GM12878 (cell line): Measurements from ENCODE around the gene WWP2. TPM values are rescaled to one million over a fixed set of nuclear protein-coding genes. Genes with fewer than 3 reads are reported as not detected.

ENCODE experiments used
- ATAC-seq: fragments of 200-7000 bp; cut with Tn5 transposase; 3 replicates; pipeline ENCODE4 v1.9.1; 2020; ENCODE audit warnings: mild to moderate bottlenecking, moderate library complexity
- BruUV-seq: library from RNA; stranded (reverse); fragments of 400-500 nt; replicated peaks from 2 replicates; lab custom pipeline; 2021; lab: Mats Ljungman, UMichigan
- CTCF ChIA-PET: fragments of 300-600 bp; sonication (Branson Sonifier 250); formaldehyde crosslinking; extraction: SDS; loops from one replicate; lab custom pipeline; 2021; ENCODE audit warnings: inconsistent platforms; lab: Yijun Ruan, JAX
- POLR2A ChIA-PET: fragments of 350-600 bp; formaldehyde crosslinking; extraction: SDS; loops from one replicate; lab custom pipeline; 2021; ENCODE audit warnings: inconsistent platforms; lab: Charles Lee
- RAD21 ChIA-PET: fragments of 300-600 bp; sonication (Branson Sonifier 250); formaldehyde crosslinking; loops from one replicate; lab custom pipeline; 2023; ENCODE audit warnings: antibody characterized with exemption; ENCODE audit not compliant: unreplicated experiment; lab: Charles Lee
- SMC1A ChIA-PET: fragments of 300-600 bp; sonication (Branson Sonifier 250); formaldehyde crosslinking; loops from one replicate; lab custom pipeline; 2023; ENCODE audit not compliant: unreplicated experiment, uncharacterized antibody; lab: Charles Lee
- DNase-seq: peaks from one replicate; pipeline ENCODE4 v3.0.0-alpha.2; 2011; ENCODE audit warnings: low read depth, low spot score
- FAIRE-seq: peaks from 3 replicates; lab custom pipeline; 2011; peaks lifted over from hg19 to GRCh38; lab: Jason Lieb, UNC
- H2AFZ ChIP-seq: 2 replicates; pipeline ENCODE4 v1.6.0; 2011; ENCODE audit warnings: low read depth, low read length, control low read depth; ENCODE audit not compliant: control insufficient read depth
- H3K27ac ChIP-seq: 2 replicates; pipeline ENCODE4 v1.5.1; 2011; ENCODE audit warnings: control low read depth; ENCODE audit not compliant: control insufficient read depth, insufficient read depth
- H3K27me3 ChIP-seq, 2 experiments: replicated peaks in 1 of 2; 2 replicates each; pipeline versions ENCODE4 v1.6.0 to v1.6.1; 2011; ENCODE audit warnings: low read length in 1 of 2; ENCODE audit not compliant: control insufficient read depth in 2 of 2, insufficient read depth in 2 of 2
- H3K36me3 ChIP-seq, 2 experiments: 2 replicates each; pipeline ENCODE4 v1.5.1; 2011; ENCODE audit warnings: low read length in 1 of 2; ENCODE audit not compliant: control insufficient read depth in 2 of 2, insufficient read depth in 2 of 2
- H3K4me1 ChIP-seq: 2 replicates; pipeline ENCODE4 v1.6.1; 2011; ENCODE audit warnings: mild to moderate bottlenecking, low read length, moderate library complexity, mixed read lengths; ENCODE audit not compliant: control insufficient read depth, insufficient read depth
- H3K4me2 ChIP-seq: 2 replicates; pipeline ENCODE4 v1.6.0; 2011; ENCODE audit warnings: control low read depth; ENCODE audit not compliant: control insufficient read depth, insufficient read depth
- H3K4me3 ChIP-seq: fragments of 200-600 bp; sonication (generic); 2 replicates; pipeline ENCODE4 v1.5.1; 2016
- H3K79me2 ChIP-seq: 2 replicates; pipeline ENCODE4 v1.6.0; 2011; ENCODE audit warnings: low read length; ENCODE audit not compliant: control insufficient read depth, insufficient read depth
- H3K9ac ChIP-seq: 2 replicates; pipeline ENCODE4 v1.8.0; 2011; ENCODE audit warnings: low read length, control low read depth, mixed read lengths; ENCODE audit not compliant: control insufficient read depth, insufficient read depth
- H3K9me3 ChIP-seq: replicated peaks from 3 replicates; pipeline ENCODE4 v1.5.1; 2011; ENCODE audit warnings: mild to moderate bottlenecking, low read length; ENCODE audit not compliant: control insufficient read depth, insufficient read depth
- H4K20me1 ChIP-seq: 2 replicates; pipeline ENCODE4 v1.6.0; 2011; ENCODE audit not compliant: control insufficient read depth, insufficient read depth
- MXI1 ChIP-seq: fragments of 150-350 bp; IDR thresholded peaks from 2 replicates; pipeline ENCODE4 v1.6.1; 2011; ENCODE audit warnings: low read depth, mild to moderate bottlenecking, inconsistent platforms, low read length, improper control_type of control experiment
- WGBS: methylation state at CpG from one replicate; pipeline ENCODE4 v1.1.6; 2016; ENCODE audit warnings: low lambda C conversion rate; ENCODE audit not compliant: insufficient replicate concordance, insufficient coverage; ENCODE audit errors: missing lambda C conversion rate; 5-methylcytosine and 5-hydroxymethylcytosine counted together
- in situ Hi-C: fragments of 300-500 bp; cut with MboI; formaldehyde crosslinking; loops from 9 replicates; pipeline ENCODE4 v1.14.3; 2018; ENCODE audit warnings: mixed read lengths
- intact Hi-C: fragments of 100-400 bp; cut with micrococcal nuclease; formaldehyde crosslinking; loops from one replicate; pipeline ENCODE4 v1.14.2; 2022; ENCODE audit not compliant: unreplicated experiment
- polyA plus RNA-seq, 11 experiments: library from polyadenylated mRNA; depleted of rRNA in 4 of 11; unstranded in 6 of 11; stranded (reverse) in 5 of 11; fragments of >200 nt; fragmentation: Nextera tagmentation in 4 of 11; fragmentation: Illumina TruSeq in 1 of 11; extraction: Ambion mirVana in 4 of 11; extraction: Trizol in 1 of 11; gene quantifications; 1 replicate in 1 of 11; 2 replicates in 10 of 11; pipeline versions ENCODE4 v1.2.1 to v1.2.3, GENCODE V29; 2011 to 2016; ENCODE audit warnings: inconsistent platforms in 2 of 11, missing spikeins in 2 of 11, low read depth in 1 of 11
- total RNA-seq, 4 experiments: library from RNA; depleted of rRNA in 3 of 4; stranded (reverse); fragments of >200 nt in 3 of 4; fragmentation: Illumina TruSeq in 1 of 4; extraction: Trizol in 1 of 4; gene quantifications; 2 replicates each; pipeline versions ENCODE4 v1.2.1 to v1.2.3, GENCODE V29; 2013 to 2021
- TF ChIP-seq, protein P1 (sequence below): fragments of 450-650 bp; formaldehyde crosslinking; IDR thresholded peaks from 2 replicates; pipeline ENCODE4 v1.5.0; 2022; ENCODE audit warnings: mild to moderate bottlenecking, missing genetic modification characterization
- TF ChIP-seq, protein P2 (sequence below): fragments of 450-650 bp; IDR thresholded peaks from 2 replicates; pipeline ENCODE4 v1.6.1; 2017; ENCODE audit warnings: low read depth, mild to moderate bottlenecking, moderate library complexity
- TF ChIP-seq, protein P3 (sequence below): fragments of 450-650 bp; IDR thresholded peaks from 2 replicates; pipeline ENCODE4 v1.6.1; 2016; ENCODE audit warnings: mild to moderate bottlenecking, moderate library complexity, borderline replicate concordance

WWP2 gene
- total and polyA plus RNA-seq, 10 of the 15 experiments (the other 5 are each of a cell fraction or from before 2014, with no cell fraction given) = 2.8 to 47.0 (median 23.8) TPM

DNA sequence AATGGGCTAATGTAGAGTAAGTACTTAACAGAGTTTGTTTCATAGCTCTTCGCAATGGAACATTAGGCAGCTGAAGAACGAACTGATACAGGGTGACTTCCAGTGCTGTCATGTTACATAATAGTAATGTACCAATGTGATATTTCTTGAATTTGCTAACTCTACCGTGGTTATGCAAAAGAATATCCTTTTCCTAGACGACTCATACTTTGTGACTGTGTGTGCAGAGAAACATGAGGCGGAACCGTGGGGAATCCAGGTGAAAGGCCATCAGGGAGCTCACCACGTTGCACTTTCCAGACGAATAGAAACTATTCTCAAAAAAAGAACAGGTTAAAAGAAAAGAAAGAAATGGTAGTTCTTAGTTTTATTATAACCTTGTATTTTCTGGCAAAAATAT is 20.6 kb upstream of the WWP2 start (continued):
- TF ChIP-seq, protein P1, sequence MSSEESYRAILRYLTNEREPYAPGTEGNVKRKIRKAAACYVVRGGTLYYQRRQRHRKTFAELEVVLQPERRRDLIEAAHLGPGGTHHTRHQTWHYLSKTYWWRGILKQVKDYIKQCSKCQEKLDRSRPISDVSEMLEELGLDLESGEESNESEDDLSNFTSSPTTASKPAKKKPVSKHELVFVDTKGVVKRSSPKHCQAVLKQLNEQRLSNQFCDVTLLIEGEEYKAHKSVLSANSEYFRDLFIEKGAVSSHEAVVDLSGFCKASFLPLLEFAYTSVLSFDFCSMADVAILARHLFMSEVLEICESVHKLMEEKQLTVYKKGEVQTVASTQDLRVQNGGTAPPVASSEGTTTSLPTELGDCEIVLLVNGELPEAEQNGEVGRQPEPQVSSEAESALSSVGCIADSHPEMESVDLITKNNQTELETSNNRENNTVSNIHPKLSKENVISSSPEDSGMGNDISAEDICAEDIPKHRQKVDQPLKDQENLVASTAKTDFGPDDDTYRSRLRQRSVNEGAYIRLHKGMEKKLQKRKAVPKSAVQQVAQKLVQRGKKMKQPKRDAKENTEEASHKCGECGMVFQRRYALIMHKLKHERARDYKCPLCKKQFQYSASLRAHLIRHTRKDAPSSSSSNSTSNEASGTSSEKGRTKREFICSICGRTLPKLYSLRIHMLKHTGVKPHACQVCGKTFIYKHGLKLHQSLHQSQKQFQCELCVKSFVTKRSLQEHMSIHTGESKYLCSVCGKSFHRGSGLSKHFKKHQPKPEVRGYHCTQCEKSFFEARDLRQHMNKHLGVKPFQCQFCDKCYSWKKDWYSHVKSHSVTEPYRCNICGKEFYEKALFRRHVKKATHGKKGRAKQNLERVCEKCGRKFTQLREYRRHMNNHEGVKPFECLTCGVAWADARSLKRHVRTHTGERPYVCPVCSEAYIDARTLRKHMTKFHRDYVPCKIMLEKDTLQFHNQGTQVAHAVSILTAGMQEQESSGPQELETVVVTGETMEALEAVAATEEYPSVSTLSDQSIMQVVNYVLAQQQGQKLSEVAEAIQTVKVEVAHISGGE = no peak
- TF ChIP-seq, protein P2, sequence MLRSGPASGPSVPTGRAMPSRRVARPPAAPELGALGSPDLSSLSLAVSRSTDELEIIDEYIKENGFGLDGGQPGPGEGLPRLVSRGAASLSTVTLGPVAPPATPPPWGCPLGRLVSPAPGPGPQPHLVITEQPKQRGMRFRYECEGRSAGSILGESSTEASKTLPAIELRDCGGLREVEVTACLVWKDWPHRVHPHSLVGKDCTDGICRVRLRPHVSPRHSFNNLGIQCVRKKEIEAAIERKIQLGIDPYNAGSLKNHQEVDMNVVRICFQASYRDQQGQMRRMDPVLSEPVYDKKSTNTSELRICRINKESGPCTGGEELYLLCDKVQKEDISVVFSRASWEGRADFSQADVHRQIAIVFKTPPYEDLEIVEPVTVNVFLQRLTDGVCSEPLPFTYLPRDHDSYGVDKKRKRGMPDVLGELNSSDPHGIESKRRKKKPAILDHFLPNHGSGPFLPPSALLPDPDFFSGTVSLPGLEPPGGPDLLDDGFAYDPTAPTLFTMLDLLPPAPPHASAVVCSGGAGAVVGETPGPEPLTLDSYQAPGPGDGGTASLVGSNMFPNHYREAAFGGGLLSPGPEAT = no peak
- TF ChIP-seq, all 136 proteins: peak for 0

DNA sequence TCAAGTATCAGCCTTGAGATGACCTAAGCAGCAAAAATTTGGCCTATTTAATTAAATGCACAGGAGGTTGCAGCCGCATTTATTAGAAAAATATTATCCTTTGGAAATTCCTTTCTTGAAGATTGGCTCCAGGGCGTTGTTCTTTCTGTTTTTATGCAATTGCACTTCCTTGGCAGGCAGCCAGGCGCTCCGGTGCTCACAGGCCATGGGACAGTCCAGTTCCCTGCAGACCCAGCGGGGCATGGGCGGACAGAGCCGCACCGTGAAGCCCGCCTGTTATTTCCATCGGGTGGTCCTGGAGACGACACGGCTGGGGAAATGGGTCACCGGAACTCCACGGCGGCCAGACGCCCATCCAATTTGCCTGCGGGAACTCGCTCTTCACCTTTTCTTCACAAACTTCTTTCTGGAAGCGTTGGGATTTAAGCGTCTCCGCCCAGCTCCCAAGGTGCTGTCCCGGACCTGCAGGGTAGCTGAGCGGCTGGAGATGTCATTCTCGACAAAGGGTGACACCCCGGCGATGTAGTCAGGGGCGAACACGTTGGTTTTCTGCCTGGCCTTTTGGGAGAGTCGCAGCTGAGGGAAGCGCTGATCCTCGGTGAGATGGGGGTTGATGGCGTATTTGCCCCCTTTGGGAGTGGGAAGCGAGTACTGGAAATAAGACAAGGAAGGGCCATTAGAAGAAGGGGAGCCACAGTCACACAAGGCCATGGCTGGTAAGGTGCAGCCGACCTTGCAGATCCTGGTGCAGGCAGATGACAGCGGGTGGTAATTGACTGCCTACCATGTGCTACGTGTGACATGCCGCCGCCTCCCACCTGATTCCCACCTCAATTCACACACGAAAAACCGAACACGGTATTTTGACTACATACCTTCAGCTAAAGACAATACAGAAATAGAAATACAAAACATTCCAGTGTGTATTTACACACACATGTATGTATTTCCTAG is 19.9 kb upstream of the WWP2 start:
- Histone ChIP-seq H3K36me3 (peaks cover 35 to 46% of the 10 kb centered on the region in 2 experiments), H3K4me2 (no peak overlapping the region), H3K27ac (no peak overlapping the region), H3K9ac (no peak overlapping the region), H3K4me1 (no peaks in the 10 kb centered on the region), H3K9me3 (no peaks in the 10 kb centered on the region), H3K4me3 (no peak overlapping the region), H2AFZ (no peak overlapping the region), H3K27me3 (no peaks in the 10 kb centered on the region), H3K79me2 (no peaks in the 10 kb centered on the region), H4K20me1 (no peaks in the 10 kb centered on the region)
- no peak for ATAC-seq
- ChIA-PET RAD21 (interaction anchor here (1.1 to 1.3 kb wide), 2 partner anchors 12 to 16 kb away, joined by 4 to 5 read pairs; partner anchors contain the start of genes NOB1 and NQO1), CTCF (interaction anchor here (0.6 to 2.5 kb wide), 3 partner anchors 12 to 134 kb away, joined by 3 to 12 read pairs (median 5); partner anchors contain the start of genes NOB1 and NQO1), POLR2A (no interaction called here), SMC1A (interaction anchor here (1.0 to 1.6 kb wide), 2 partner anchors 11 to 30 kb away, joined by 3 read pairs; no protein-coding TSS in a partner anchor)
- TF ChIP-seq MXI1 = no peak
- TF ChIP-seq, protein P3, sequence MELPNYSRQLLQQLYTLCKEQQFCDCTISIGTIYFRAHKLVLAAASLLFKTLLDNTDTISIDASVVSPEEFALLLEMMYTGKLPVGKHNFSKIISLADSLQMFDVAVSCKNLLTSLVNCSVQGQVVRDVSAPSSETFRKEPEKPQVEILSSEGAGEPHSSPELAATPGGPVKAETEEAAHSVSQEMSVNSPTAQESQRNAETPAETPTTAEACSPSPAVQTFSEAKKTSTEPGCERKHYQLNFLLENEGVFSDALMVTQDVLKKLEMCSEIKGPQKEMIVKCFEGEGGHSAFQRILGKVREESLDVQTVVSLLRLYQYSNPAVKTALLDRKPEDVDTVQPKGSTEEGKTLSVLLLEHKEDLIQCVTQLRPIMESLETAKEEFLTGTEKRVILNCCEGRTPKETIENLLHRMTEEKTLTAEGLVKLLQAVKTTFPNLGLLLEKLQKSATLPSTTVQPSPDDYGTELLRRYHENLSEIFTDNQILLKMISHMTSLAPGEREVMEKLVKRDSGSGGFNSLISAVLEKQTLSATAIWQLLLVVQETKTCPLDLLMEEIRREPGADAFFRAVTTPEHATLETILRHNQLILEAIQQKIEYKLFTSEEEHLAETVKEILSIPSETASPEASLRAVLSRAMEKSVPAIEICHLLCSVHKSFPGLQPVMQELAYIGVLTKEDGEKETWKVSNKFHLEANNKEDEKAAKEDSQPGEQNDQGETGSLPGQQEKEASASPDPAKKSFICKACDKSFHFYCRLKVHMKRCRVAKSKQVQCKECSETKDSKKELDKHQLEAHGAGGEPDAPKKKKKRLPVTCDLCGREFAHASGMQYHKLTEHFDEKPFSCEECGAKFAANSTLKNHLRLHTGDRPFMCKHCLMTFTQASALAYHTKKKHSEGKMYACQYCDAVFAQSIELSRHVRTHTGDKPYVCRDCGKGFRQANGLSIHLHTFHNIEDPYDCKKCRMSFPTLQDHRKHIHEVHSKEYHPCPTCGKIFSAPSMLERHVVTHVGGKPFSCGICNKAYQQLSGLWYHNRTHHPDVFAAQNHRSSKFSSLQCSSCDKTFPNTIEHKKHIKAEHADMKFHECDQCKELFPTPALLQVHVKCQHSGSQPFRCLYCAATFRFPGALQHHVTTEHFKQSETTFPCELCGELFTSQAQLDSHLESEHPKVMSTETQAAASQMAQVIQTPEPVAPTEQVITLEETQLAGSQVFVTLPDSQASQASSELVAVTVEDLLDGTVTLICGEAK = no peak
- WGBS = 97% methylated on average over 31 of the region's 41 CpGs
- TSS peak; percentile 59 for BruUV-seq
- in situ Hi-C loops (no loop called here), intact Hi-C loops (no loop called here)
- no peak for FAIRE-seq
- DNase-seq = no peak
